Myocyte (in vitro differentiated cells): Measurements from ENCODE around the gene BCL3. TPM values are rescaled to one million over a fixed set of nuclear protein-coding genes. Genes with fewer than 3 reads are reported as not detected.
"Not testable (repeated sequence)": the region's sequence is repeated elsewhere in the genome, so short reads cannot be mapped to it uniquely, and the experiment has no call there.

Experiments
- DNase-seq: peaks from one replicate; pipeline ENCODE4 v3.0.0-alpha.2; 2012; ENCODE audit warnings: low read depth
- total RNA-seq: library from RNA; depleted of rRNA; stranded (reverse); fragments of >200 nt; gene quantifications from 2 replicates; pipeline ENCODE4 v1.2.3, GENCODE V29; 2014

The BCL3 gene
- total RNA-seq, 1 donor from 2014 or later, result 25.8 TPM

DNA sequence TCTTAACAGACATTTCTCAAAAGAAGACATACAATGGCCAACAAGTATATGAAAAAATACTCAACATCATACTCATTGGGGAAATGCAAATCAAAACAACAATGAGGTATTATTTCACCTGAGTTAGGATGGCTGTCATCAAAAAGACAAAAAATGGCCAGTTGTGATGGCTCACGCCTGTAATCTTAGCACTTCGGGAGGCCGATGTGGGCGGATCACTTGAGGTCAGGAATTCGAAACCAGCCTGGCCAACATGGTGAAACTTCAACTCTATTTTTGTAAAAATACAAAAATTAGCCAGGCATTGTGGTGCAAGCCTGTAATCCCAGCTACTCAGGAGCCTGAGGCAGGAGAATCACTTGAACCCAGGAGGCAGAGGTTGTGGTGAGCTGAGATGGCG is 27.6 kb upstream of the BCL3 start:
- peak; percentile 29 for DNase-seq

GRCh38 chr19:44721369-44721768 is 27.1 kb upstream of the BCL3 start:
- not testable (repeated sequence) for DNase-seq

GRCh38 chr19:44722131-44723121 is 26.1 kb upstream of the BCL3 start:
- no peak for DNase-seq

DNA sequence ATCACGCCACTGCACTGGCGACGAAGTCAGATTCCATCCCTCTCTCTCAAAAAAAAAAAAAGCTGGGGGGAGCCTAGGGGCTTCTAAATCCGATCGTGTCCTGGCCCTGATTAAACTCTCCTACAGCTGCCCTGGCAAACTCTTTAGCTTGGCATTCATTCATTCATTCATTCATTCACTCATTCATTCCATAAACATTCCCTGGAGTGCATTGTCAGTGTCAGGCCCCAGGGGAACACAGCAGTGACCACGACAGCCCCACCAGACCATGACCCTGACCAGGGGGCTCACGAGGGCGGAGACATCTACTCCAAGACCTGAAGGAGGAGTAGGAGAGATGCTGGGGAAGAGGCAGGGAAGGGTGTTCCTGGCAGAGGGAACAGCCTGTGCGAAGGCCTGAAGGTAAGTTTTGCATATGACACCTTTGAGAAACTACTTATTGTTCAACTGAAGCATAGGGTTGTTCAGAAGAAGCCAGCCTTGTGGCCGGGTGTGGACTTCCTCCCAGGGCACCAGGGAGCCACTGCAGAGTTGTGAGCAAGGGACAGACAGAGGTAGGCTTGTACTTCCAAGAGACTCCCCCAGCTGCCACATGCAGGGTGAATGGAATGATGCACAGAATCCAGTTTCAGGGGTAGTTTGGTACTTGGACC is 25.1 kb upstream of the BCL3 start:
- DNase-seq, result no peak

DNA sequence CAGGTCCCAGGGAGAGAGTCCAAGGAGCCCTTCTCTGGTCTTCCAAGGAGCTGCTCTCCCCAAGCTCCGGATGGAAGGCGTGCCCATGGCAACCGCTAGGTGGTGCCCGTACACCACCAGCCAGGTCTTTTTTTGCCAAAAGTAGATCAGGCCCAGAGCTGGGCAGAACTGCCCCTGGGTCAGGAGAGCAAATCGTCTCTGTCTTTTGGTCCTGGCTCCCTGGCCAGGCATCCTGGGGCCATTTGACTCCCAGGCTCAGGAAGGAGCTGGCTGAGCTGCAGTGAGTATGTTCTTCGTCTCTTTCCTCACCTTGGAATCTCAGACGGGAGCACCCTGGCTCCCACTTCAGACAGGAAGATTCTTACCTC is 24.6 kb upstream of the BCL3 start:
- DNase-seq, result peak; percentile 86

DNA sequence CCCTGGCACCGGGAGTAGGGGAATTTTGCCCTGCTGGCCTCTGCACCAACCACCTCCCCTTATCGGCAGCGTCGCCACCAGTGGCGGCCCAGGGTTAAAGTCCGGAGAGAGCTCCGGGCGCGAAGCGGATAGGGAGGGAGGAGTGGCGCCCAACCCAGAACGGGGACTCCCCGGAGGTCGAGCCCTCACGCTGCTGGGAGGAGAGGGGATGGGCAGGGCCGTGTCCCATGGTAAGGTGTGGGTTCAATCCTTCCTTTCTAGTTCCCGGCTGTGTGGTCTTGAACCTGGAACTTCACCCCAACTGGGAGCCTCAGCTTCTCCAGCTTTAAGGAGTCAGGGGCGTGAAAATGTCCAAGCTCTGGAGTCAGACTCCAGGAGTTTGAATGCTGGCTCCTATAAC is 23.3 kb upstream of the BCL3 start:
- no peak for DNase-seq

GRCh38 chr19:44725684-44726083 is 22.8 kb upstream of the BCL3 start:
- peak; percentile 55 for DNase-seq

GRCh38 chr19:44726465-44726864 is 22.0 kb upstream of the BCL3 start:
- no peak for DNase-seq

DNA sequence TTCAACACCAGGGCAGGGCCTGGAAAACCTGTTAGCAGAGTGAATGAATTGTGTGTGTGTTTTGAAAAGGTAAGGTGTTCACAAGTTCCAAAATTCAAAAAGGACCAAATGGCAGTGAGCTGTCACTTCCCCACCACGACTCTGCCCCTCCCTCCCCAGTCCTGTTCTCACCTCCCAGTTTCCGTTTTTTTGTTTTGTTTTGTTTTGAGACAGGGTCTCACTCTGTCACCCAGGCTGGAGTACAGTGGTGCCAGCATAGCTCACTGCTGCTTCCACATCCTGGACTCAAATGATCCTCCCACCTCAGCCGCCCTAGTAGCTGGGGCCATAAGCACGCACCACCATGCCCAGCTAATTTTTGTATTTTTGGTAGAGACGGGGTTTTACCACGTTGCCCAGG is 20.3 kb upstream of the BCL3 start:
- no peak for DNase-seq

- DNase-seq, result no peak
Measured at GRCh38 chr19:44729516-44730033, 18.9 kb upstream of the BCL3 start.

DNA sequence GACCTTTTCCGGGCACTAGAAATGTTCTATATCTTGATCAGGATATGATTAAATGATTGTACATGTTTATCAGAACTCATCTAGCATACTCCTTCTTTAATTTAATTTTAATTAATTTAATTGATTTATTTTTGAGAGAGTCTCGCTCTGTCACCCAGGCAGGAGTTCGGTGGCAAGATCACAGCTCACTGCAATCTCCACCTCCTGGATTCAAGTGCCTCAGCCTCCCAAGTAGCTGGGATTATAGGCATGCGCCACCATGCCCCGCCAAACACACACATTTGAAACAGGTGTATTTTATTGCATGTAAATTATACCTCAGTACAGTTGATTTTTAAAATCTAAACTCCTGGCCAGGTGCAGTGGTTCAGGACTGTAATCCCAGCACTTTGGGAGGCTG is 17.4 kb upstream of the BCL3 start:
- DNase-seq, result no peak

DNA sequence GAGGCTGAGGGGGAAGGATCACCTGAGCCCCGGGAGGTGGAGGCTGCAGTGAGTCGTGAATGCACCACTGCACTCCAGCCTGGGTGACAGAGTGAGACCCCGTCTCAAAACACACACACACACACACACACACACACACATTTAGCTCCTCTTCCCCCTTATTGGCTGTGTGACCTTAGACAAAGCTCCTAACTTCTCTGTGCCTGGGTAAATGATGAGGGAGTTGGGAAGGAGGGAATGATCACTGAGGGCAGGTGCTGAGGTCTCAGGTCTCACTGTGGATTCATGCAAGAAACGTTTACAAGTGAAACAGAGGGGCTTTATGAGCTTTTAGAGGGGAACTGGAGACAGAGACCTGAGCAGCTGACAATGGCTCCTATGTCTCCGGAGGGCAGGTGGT is 16.9 kb upstream of the BCL3 start:
- no peak for DNase-seq

GRCh38 chr19:44732235-44733014 is 16.1 kb upstream of the BCL3 start:
- no peak for DNase-seq

DNA sequence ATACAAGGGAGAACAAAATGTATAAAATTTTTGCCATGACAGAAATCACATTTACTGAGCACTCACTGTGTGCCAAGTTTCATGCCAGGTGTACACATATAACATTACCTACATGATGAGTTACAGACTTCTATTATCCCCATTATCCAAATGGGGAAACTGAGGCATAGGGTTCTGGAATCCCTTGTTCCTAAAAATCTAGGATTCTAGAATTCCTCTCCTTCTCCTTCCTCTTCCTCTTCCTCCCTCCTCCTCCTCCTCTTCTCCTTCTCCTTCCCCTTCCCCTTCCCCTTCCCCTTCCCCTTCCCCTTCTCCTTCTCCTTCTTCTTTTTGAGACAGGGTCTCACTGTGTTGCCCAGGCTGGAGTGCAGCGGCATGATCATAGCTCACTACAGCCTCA is 14.2 kb upstream of the BCL3 start:
- no peak for DNase-seq

GRCh38 chr19:44735011-44735410 is 13.5 kb upstream of the BCL3 start:
- DNase-seq, result no peak

GRCh38 chr19:44737238-44738071 is 11.1 kb upstream of the BCL3 start:
- DNase-seq, result no peak

GRCh38 chr19:44738136-44738535 is 10.4 kb upstream of the BCL3 start:
- DNase-seq, result no peak

GRCh38 chr19:44738603-44739558 is 9.6 kb upstream of the BCL3 start:
- no peak for DNase-seq

GRCh38 chr19:44740351-44740824 is 8.1 kb upstream of the BCL3 start:
- peak; percentile 43 for DNase-seq
